ENCODE data around the gene CYSTM1.

CYSTM1 gene

GRCh38 chr5:140245341-140245740, 70.4 kb downstream of the CYSTM1 start:
- CTCF ChIA-PET = interaction anchor here (0.7 to 29.4 kb wide), 18 partner anchors 9 to 390 kb away, joined by 3 to 856 read pairs (median 9); partner anchors contain the start of genes EIF4EBP3, HBEGF, PFDN1 and SLC4A9
- Mint-ChIP-seq H3K27ac (peak overlapping the region; percentile 9), H3K36me3 (peaks cover 39% of the 10 kb centered on the region), H3K27me3 (no peaks in the 10 kb centered on the region), H3K4me1 (peaks cover 57% of the 10 kb centered on the region), H3K9me3 (no peaks in the 10 kb centered on the region), H3K4me3 (no peak overlapping the region)
- DNase-seq = no peak

DNA sequence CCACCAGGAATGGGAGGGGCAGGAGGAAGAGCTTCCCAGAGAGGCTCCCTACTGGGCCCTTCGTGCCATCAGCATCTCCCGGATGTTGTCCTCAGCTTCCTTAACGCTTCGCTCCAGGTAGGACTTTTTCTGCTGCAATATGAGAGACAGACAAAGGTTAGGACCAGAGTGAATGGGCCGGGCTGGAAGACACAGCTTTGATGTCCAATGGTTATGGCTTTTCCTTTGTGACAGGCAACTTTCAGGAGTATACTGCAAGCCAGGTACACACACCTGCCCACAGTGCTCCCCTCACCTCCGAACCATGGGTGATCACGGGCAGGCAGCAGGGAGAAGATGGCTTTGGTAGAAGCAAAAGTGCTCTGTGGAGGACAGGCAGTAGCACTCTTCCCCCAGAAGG, 70.9 kb downstream of the CYSTM1 start:
- CTCF ChIA-PET = interaction anchor here (1.0 to 29.4 kb wide), 10 partner anchors 8 to 114 kb away, joined by 3 to 856 read pairs (median 11); partner anchors contain the start of genes HBEGF, PFDN1 and SLC4A9
- DNase-seq = no peak
- H3K27ac Mint-ChIP-seq = peak overlapping the region; percentile 67
- no peaks in the 10 kb centered on the region for H3K27me3 Mint-ChIP-seq
- no peaks in the 10 kb centered on the region for H3K9me3 Mint-ChIP-seq
- H3K36me3 Mint-ChIP-seq = peaks cover 43% of the 10 kb centered on the region
- H3K4me3 Mint-ChIP-seq = no peak overlapping the region
- H3K4me1 Mint-ChIP-seq = peaks cover 63% of the 10 kb centered on the region

- peaks cover 64% of the 10 kb centered on the region for H3K4me1 Mint-ChIP-seq
- no peak overlapping the region for H3K4me3 Mint-ChIP-seq
- CTCF ChIA-PET = interaction anchor here (1.0 to 29.4 kb wide), 4 partner anchors 16 to 114 kb away, joined by 3 to 856 read pairs (median 70); partner anchors contain the start of genes HBEGF and SLC4A9
- H3K36me3 Mint-ChIP-seq = peaks cover 45% of the 10 kb centered on the region
- H3K27ac Mint-ChIP-seq = peak overlapping the region; percentile 67
- no peaks in the 10 kb centered on the region for H3K27me3 Mint-ChIP-seq
- no peak for DNase-seq
- no peaks in the 10 kb centered on the region for H3K9me3 Mint-ChIP-seq
These were observed 71.6 kb downstream of the CYSTM1 start for GRCh38 chr5:140246378-140247122.

- H3K9me3 Mint-ChIP-seq = no peaks in the 10 kb centered on the region
- H3K4me1 Mint-ChIP-seq = peaks cover 64% of the 10 kb centered on the region
- DNase-seq = no peak
- H3K36me3 Mint-ChIP-seq = peaks cover 50% of the 10 kb centered on the region
- CTCF ChIA-PET = interaction anchor here (1.0 to 29.4 kb wide), 5 partner anchors 9 to 115 kb away, joined by 3 to 856 read pairs (median 3); partner anchors contain the start of genes HBEGF and SLC4A9
- no peak overlapping the region for H3K4me3 Mint-ChIP-seq
- no peaks in the 10 kb centered on the region for H3K27me3 Mint-ChIP-seq
- H3K27ac Mint-ChIP-seq = no peak overlapping the region
These were observed 73.4 kb downstream of the CYSTM1 start for GRCh38 chr5:140248414-140248813.

- H3K27me3 Mint-ChIP-seq = no peaks in the 10 kb centered on the region
These were observed 74.5 kb downstream of the CYSTM1 start for GRCh38 chr5:140249536-140249935.

DNA sequence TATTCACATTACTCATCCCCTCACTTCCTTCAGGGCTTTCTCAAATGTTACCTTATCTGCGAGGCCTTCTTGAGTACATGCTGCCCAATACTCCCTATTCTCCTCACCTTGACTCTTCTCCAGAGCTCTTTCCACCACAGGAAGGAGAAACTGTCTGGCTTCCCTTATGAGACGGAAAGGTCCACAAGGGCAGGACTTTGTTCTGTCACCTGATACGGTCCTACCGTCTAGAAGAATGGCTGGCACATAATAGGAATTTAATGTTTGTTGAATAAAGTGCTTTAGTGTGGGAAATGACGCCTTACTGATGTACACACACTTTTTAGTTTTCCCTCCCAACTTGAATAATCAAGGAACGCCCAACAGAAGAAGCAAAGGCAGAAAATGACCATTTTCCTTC, 75.4 kb downstream of the CYSTM1 start:
- H3K27ac Mint-ChIP-seq = peak overlapping the region; percentile 47
- H3K27me3 Mint-ChIP-seq = no peaks in the 10 kb centered on the region
- peaks cover 43% of the 10 kb centered on the region for H3K36me3 Mint-ChIP-seq
- no peaks in the 10 kb centered on the region for H3K9me3 Mint-ChIP-seq
- no peak overlapping the region for H3K4me3 Mint-ChIP-seq
- CTCF ChIA-PET = interaction anchor here (29.4 kb wide), 1 partner anchor 95 kb away, joined by 856 read pairs; the partner anchor contains the start of gene HBEGF
- H3K4me1 Mint-ChIP-seq = peaks cover 53% of the 10 kb centered on the region
- DNase-seq = no peak

More at GRCh38 chr5:140249536-140249935, 74.5 kb downstream of the CYSTM1 start:
- CTCF ChIA-PET = interaction anchor here (1.6 to 29.4 kb wide), 2 partner anchors 96 to 111 kb away, joined by 3 to 856 read pairs; partner anchors contain the start of genes HBEGF and SLC4A9
- DNase-seq = peak; percentile 40
- Mint-ChIP-seq H3K27ac (peak overlapping the region; percentile 22), H3K4me1 (peaks cover 62% of the 10 kb centered on the region), H3K4me3 (no peak overlapping the region), H3K9me3 (no peaks in the 10 kb centered on the region), H3K36me3 (peaks cover 48% of the 10 kb centered on the region)

GRCh38 chr5:140251527-140251973, 76.6 kb downstream of the CYSTM1 start:
- Mint-ChIP-seq H3K27me3 (no peaks in the 10 kb centered on the region), H3K9me3 (no peaks in the 10 kb centered on the region), H3K27ac (peak overlapping the region; percentile 91), H3K36me3 (peaks cover 35% of the 10 kb centered on the region), H3K4me1 (peaks cover 41% of the 10 kb centered on the region), H3K4me3 (peak overlapping the region; percentile 51)
- CTCF ChIA-PET = interaction anchor here (0.6 to 29.4 kb wide), 4 partner anchors 11 to 178 kb away, joined by 3 to 856 read pairs (median 5); partner anchors contain the start of gene HBEGF
- peak; percentile 84 for DNase-seq

- no peak overlapping the region for H3K4me3 Mint-ChIP-seq
- H3K36me3 Mint-ChIP-seq = peaks cover 35% of the 10 kb centered on the region
- H3K4me1 Mint-ChIP-seq = peaks cover 38% of the 10 kb centered on the region
- CTCF ChIA-PET = interaction anchor here (0.6 to 29.4 kb wide), 6 partner anchors 8 to 93 kb away, joined by 3 to 856 read pairs (median 5); partner anchors contain the start of gene HBEGF
- DNase-seq = no peak
- no peaks in the 10 kb centered on the region for H3K27me3 Mint-ChIP-seq
- peak overlapping the region; percentile 91 for H3K27ac Mint-ChIP-seq
- no peaks in the 10 kb centered on the region for H3K9me3 Mint-ChIP-seq
These were observed 77.6 kb downstream of the CYSTM1 start for GRCh38 chr5:140252470-140253126.

DNA sequence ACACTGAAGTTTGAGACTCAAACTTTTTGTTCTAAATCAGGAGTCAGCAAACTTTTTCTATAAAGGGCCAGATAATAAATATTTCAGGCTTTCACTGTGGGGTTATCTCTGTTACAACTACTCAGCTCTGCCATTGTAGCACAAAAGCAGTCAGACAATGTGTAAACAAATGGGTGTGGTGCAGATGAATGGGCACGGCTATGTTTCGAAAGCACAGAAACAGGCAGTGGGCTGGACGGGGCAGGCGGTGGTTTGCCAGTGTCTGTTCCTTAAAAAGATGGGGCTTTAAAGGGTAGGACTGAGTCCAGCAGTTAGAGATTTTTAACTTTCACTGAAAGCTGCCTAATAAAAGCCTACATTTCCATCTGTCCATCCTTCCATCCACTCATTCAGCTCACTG, 79.0 kb downstream of the CYSTM1 start:
- no peak overlapping the region for H3K27ac Mint-ChIP-seq
- CTCF ChIA-PET = interaction anchor here (3.6 to 29.4 kb wide), 2 partner anchors 9 to 92 kb away, joined by 14 to 856 read pairs; partner anchors contain the start of gene HBEGF
- no peak overlapping the region for H3K4me3 Mint-ChIP-seq
- H3K27me3 Mint-ChIP-seq = no peaks in the 10 kb centered on the region
- DNase-seq = no peak
- H3K4me1 Mint-ChIP-seq = peaks cover 41% of the 10 kb centered on the region
- H3K9me3 Mint-ChIP-seq = peaks cover 4% of the 10 kb centered on the region
- peaks cover 43% of the 10 kb centered on the region for H3K36me3 Mint-ChIP-seq

GRCh38 chr5:140255460-140256157, 80.6 kb downstream of the CYSTM1 start:
- Mint-ChIP-seq H3K4me3 (no peak overlapping the region), H3K4me1 (peaks cover 40% of the 10 kb centered on the region), H3K27ac (no peak overlapping the region), H3K36me3 (peaks cover 43% of the 10 kb centered on the region), H3K9me3 (peaks cover 5% of the 10 kb centered on the region), H3K27me3 (no peaks in the 10 kb centered on the region)
- no peak for DNase-seq
- CTCF ChIA-PET = interaction anchor here (3.6 to 29.4 kb wide), 2 partner anchors 11 to 90 kb away, joined by 14 to 856 read pairs; partner anchors contain the start of gene HBEGF

DNA sequence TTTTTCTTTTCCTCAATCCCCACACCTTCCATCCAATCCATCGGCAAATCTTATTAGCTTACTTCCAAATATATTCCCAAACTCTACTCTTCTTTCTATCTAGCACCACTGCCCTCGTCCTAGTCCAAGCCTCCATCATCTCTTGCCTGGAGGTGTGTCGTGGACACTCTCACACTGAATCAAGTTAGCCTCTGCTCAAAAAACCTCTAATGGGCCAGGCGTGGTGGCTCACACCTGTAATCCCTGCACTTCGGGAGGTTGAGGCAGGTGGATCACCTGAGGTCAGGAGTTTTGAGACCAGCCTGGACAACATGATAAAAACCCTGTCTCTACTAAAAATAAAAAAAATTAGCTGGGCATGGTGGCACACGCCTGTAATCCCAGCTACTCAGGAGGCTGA, 81.7 kb downstream of the CYSTM1 start:
- H3K4me3 Mint-ChIP-seq = no peak overlapping the region
- H3K9me3 Mint-ChIP-seq = peaks cover 5% of the 10 kb centered on the region
- peaks cover 47% of the 10 kb centered on the region for H3K4me1 Mint-ChIP-seq
- no peak overlapping the region for H3K27ac Mint-ChIP-seq
- no peak for DNase-seq
- H3K27me3 Mint-ChIP-seq = no peaks in the 10 kb centered on the region
- peaks cover 47% of the 10 kb centered on the region for H3K36me3 Mint-ChIP-seq
- CTCF ChIA-PET = interaction anchor here (1.9 to 29.4 kb wide), 4 partner anchors 8 to 89 kb away, joined by 4 to 856 read pairs (median 7); partner anchors contain the start of gene HBEGF

GRCh38 chr5:140258016-140258415, 83.0 kb downstream of the CYSTM1 start:
- no peak overlapping the region for H3K4me3 Mint-ChIP-seq
- peaks cover 50% of the 10 kb centered on the region for H3K36me3 Mint-ChIP-seq
- H3K9me3 Mint-ChIP-seq = peaks cover 5% of the 10 kb centered on the region
- CTCF ChIA-PET = interaction anchor here (1.2 to 29.4 kb wide), 5 partner anchors 9 to 88 kb away, joined by 3 to 856 read pairs (median 5); partner anchors contain the start of gene HBEGF
- no peaks in the 10 kb centered on the region for H3K27me3 Mint-ChIP-seq
- H3K27ac Mint-ChIP-seq = peak overlapping the region; percentile 92
- DNase-seq = no peak
- peaks cover 56% of the 10 kb centered on the region for H3K4me1 Mint-ChIP-seq

DNA sequence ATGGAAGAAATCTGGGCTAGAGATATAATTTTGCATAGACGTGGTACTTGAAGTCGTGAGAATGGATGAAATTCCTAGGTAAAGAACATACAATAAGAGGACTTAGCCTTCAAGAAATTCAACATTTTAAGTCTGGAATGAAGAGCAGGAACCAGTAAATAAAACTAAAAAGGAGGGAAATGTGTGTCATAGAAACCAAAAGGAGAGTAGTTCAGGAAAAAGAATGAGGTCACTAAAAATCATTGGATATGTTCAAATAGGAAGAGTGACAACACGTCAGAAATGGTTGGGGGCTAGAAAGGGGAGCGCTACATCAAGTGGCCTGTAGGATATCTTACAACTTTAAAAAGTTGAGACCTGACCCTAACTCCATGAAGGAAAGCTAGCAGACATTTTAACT, 83.9 kb downstream of the CYSTM1 start:
- no peak for DNase-seq
- Mint-ChIP-seq H3K4me3 (no peak overlapping the region), H3K9me3 (peaks cover 5% of the 10 kb centered on the region), H3K27me3 (no peaks in the 10 kb centered on the region), H3K4me1 (peaks cover 60% of the 10 kb centered on the region), H3K27ac (peak overlapping the region; percentile 92), H3K36me3 (peaks cover 54% of the 10 kb centered on the region)
- CTCF ChIA-PET = interaction anchor here (1.9 to 29.4 kb wide), 3 partner anchors 10 to 87 kb away, joined by 4 to 856 read pairs (median 5); partner anchors contain the start of gene HBEGF
